HCT116 (cell line): Measurements from ENCODE around the gene UXS1. TPM values are rescaled to one million over a fixed set of nuclear protein-coding genes. Genes with fewer than 3 reads are reported as not detected.

ENCODE experiments used
- ATAC-seq: fragments of 200-7000 bp; cut with Tn5 transposase; 2 replicates; pipeline ENCODE4 v1.9.1; 2020; ENCODE audit warnings: mild to moderate bottlenecking, moderate library complexity
- BruUV-seq: library from RNA; stranded (reverse); fragments of 400-500 nt; replicated peaks from 2 replicates; lab custom pipeline; 2021; lab: Mats Ljungman, UMichigan
- CTCF ChIA-PET: fragments of 300-600 bp; sonication (Branson Sonifier 250); formaldehyde crosslinking; loops from one replicate; lab custom pipeline; 2021; ENCODE audit warnings: antibody characterized with exemption; lab: Charles Lee
- POLR2A ChIA-PET: fragments of 300-600, 350-600 bp; sonication (Branson Sonifier 250); formaldehyde crosslinking; loops from one replicate; lab custom pipeline; 2021; ENCODE audit warnings: antibody characterized with exemption; lab: Charles Lee
- RAD21 ChIA-PET, 2 experiments: fragments of 300-600 bp; sonication (Branson Sonifier 250); formaldehyde crosslinking; loops; one replicate each; lab custom pipeline; 2023; ENCODE audit warnings: low total read pairs in 2 of 2; ENCODE audit not compliant: uncharacterized antibody in 2 of 2, unreplicated experiment in 2 of 2, low non-redundant PET in 1 of 2; lab: Charles Lee
- DNase-seq: peaks from one replicate; pipeline ENCODE4 v3.0.0-alpha.2; 2010; ENCODE audit warnings: low read depth, low spot score
- H2AFZ ChIP-seq: fragments of 200-600 bp; shearing (Covaris generic), sonication (generic); 2 replicates; pipeline ENCODE4 v1.6.1; 2017; ENCODE audit warnings: low read depth, mixed run types, mixed read lengths, antibody characterized with exemption, low read length; ENCODE audit not compliant: poor library complexity, severe bottlenecking
- H3K27ac ChIP-seq: 2 replicates; pipeline ENCODE4 v1.5.1; 2012; ENCODE audit warnings: low read depth, low read length
- H3K27me3 ChIP-seq: fragments of 200-600 bp; sonication (generic); 2 replicates; pipeline ENCODE4 v1.6.1; 2016; ENCODE audit warnings: mixed run types, low read length, mixed read lengths; ENCODE audit not compliant: insufficient read depth
- H3K36me3 ChIP-seq, 2 experiments: fragments of 200-500 bp in 1 of 2; fragments of 200-600 bp in 1 of 2; sonication (Bioruptor generic) in 1 of 2; sonication (generic) in 1 of 2; 2 replicates each; pipeline versions ENCODE4 v1.5.1 to v1.6.1; 2014 to 2016; ENCODE audit warnings: low read length in 2 of 2, inconsistent platforms in 1 of 2, mixed read lengths in 1 of 2, mixed run types in 1 of 2; ENCODE audit not compliant: insufficient read depth in 2 of 2, control insufficient read depth in 1 of 2
- H3K4me1 ChIP-seq, 2 experiments: fragments of 200-600 bp in 1 of 2; sonication (generic) in 1 of 2; 2 replicates each; pipeline versions ENCODE4 v1.5.1 to v1.6.1; 2012 to 2017; ENCODE audit warnings: low read length in 2 of 2, inconsistent platforms in 1 of 2, mild to moderate bottlenecking in 1 of 2, mixed read lengths in 1 of 2, mixed run types in 1 of 2, moderate library complexity in 1 of 2; ENCODE audit not compliant: insufficient read depth in 2 of 2, control insufficient read depth in 1 of 2
- H3K4me2 ChIP-seq: fragments of 200-600 bp; sonication (generic); 2 replicates; pipeline ENCODE4 v1.6.1; 2017; ENCODE audit warnings: mixed run types, low read length, mixed read lengths
- H3K4me3 ChIP-seq, 2 experiments: fragments of 200-600 bp in 1 of 2; sonication (generic) in 1 of 2; replicated peaks in 1 of 2; 2 replicates each; pipeline ENCODE4 v1.5.1; 2011 to 2016; ENCODE audit warnings: low read length in 2 of 2, control low read depth in 1 of 2, low read depth in 1 of 2, mild to moderate bottlenecking in 1 of 2, mixed read lengths in 1 of 2, mixed run types in 1 of 2
- H3K79me2 ChIP-seq: fragments of 200-600 bp; sonication (generic); 2 replicates; pipeline ENCODE4 v1.6.1; 2017; ENCODE audit warnings: mild to moderate bottlenecking, mixed run types, low read length, moderate library complexity, mixed read lengths; ENCODE audit not compliant: insufficient read depth
- H3K9ac ChIP-seq: fragments of 200-600 bp; sonication (generic); 2 replicates; pipeline ENCODE4 v1.6.1; 2016; ENCODE audit warnings: low read length, mixed read lengths
- H3K9me2 ChIP-seq: fragments of 200-600 bp; sonication (generic), shearing (Covaris generic); 2 replicates; pipeline ENCODE4 v1.6.1; 2017; ENCODE audit warnings: mixed run types, mild to moderate bottlenecking, moderate library complexity; ENCODE audit not compliant: insufficient read depth
- H3K9me3 ChIP-seq, 2 experiments: fragments of 200-500 bp in 1 of 2; fragments of 200-600 bp in 1 of 2; sonication (Bioruptor generic) in 1 of 2; sonication (generic) in 1 of 2; 2 replicates each; pipeline ENCODE4 v1.6.1; 2014 to 2017; ENCODE audit warnings: low read length in 2 of 2, mixed read lengths in 2 of 2, inconsistent platforms in 1 of 2, low read depth in 1 of 2, mild to moderate bottlenecking in 1 of 2, mixed run types in 1 of 2, moderate library complexity in 1 of 2; ENCODE audit not compliant: control insufficient read depth in 1 of 2, insufficient read depth in 1 of 2
- H4K20me1 ChIP-seq: fragments of 200-600 bp; sonication (generic), shearing (Covaris generic); 2 replicates; pipeline ENCODE4 v1.6.1; 2017; ENCODE audit warnings: mixed run types, mild to moderate bottlenecking, moderate library complexity; ENCODE audit not compliant: insufficient read depth
- EZH2 ChIP-seq: fragments of 200-600 bp; sonication (generic); IDR thresholded peaks from 2 replicates; pipeline ENCODE4 v1.6.1; 2017; ENCODE audit warnings: antibody characterized with exemption, mixed run types
- POLR2A ChIP-seq: IDR thresholded peaks from 2 replicates; pipeline ENCODE4 v1.7.0; 2011; ENCODE audit warnings: borderline replicate concordance; ENCODE audit not compliant: insufficient read depth, insufficient read length; ENCODE audit errors: extremely low read depth
- REST ChIP-seq: IDR thresholded peaks from 2 replicates; pipeline ENCODE4 v1.6.1; 2012; ENCODE audit warnings: low read depth
- SIN3A ChIP-seq: IDR thresholded peaks from 2 replicates; pipeline ENCODE4 v1.6.1; 2012; ENCODE audit warnings: low read depth
- YY1 ChIP-seq: IDR thresholded peaks from 2 replicates; pipeline ENCODE4 v1.6.1; 2011; ENCODE audit warnings: low read length, low read depth, moderate library complexity, mild to moderate bottlenecking; ENCODE audit not compliant: insufficient replicate concordance; ENCODE audit errors: extremely low read depth
- ZBTB33 ChIP-seq: IDR thresholded peaks from 2 replicates; pipeline ENCODE4 v1.6.1; 2011; ENCODE audit warnings: mild to moderate bottlenecking, low read length, moderate library complexity; ENCODE audit not compliant: insufficient replicate concordance; ENCODE audit errors: extremely low read depth
- intact Hi-C: fragments of 100-400 bp; cut with micrococcal nuclease; formaldehyde crosslinking; loops from 2 replicates; pipeline ENCODE4 v1.10.0; 2022
- total RNA-seq: library from RNA; stranded (reverse); gene quantifications from one replicate; pipeline ENCODE4 v1.2.1, GENCODE V29; 2021; ENCODE audit not compliant: unreplicated experiment

Gene UXS1
- total RNA-seq, 1 experiment from 2014 or later: 45.7 TPM

GRCh38 chr2:106159866-106160785 lies 34.0 kb downstream of the UXS1 start:
- no peak overlapping the region for H3K27ac ChIP-seq
- H3K79me2 ChIP-seq: no peaks in the 10 kb centered on the region
- TF ChIP-seq YY1 (no peak), REST (no peak), EZH2 (no peak), POLR2A (no peak), SIN3A (no peak), ZBTB33 (no peak)
- DNase-seq: no peak
- peaks cover 0 to 14% of the 10 kb centered on the region in 2 experiments; a peak in 2 of 4 replicates for H3K36me3 ChIP-seq
- no peak overlapping the region for H2AFZ ChIP-seq
- ATAC-seq: no peak
- ChIA-PET POLR2A (no interaction called here), CTCF (no interaction called here), RAD21 (no interaction called here)
- intact Hi-C loops: no loop called here
- H3K9me3 ChIP-seq: no peaks in the 10 kb centered on the region
- H3K9me2 ChIP-seq: no peaks in the 10 kb centered on the region
- H3K9ac ChIP-seq: no peak overlapping the region
- H4K20me1 ChIP-seq: no peaks in the 10 kb centered on the region
- H3K4me2 ChIP-seq: no peak overlapping the region
- H3K4me3 ChIP-seq: no peak overlapping the region
- peaks cover 26 to 37% of the 10 kb centered on the region in 2 experiments for H3K4me1 ChIP-seq
- H3K27me3 ChIP-seq: no peaks in the 10 kb centered on the region
- no TSS peak for BruUV-seq
